Urinary bladder (tissue), 4 donors: ENCODE measurements around the gene MAP1LC3A. TPM values are rescaled to one million over a fixed set of nuclear protein-coding genes. Genes with fewer than 3 reads are reported as not detected.

Source experiments
- DNase-seq: peaks from one replicate; pipeline ENCODE4 v3.0.0-alpha.2; 2015; ENCODE audit errors: extremely low spot score
- H3K27ac ChIP-seq: one replicate; pipeline ENCODE4 v1.5.1; 2013; ENCODE audit warnings: low read depth, mild to moderate bottlenecking, moderate library complexity
- H3K36me3 ChIP-seq: one replicate; pipeline ENCODE4 v1.6.1; 2013; ENCODE audit warnings: mild to moderate bottlenecking, moderate library complexity; ENCODE audit not compliant: insufficient read depth
- H3K4me1 ChIP-seq: one replicate; pipeline ENCODE4 v1.6.1; 2013; ENCODE audit warnings: mild to moderate bottlenecking, moderate library complexity; ENCODE audit not compliant: insufficient read depth
- H3K4me3 ChIP-seq: one replicate; pipeline ENCODE4 v1.5.1; 2013; ENCODE audit warnings: low read depth, low read length
- WGBS: extraction: QIAGEN DNeasy Blood & Tissue Kit; methylation state at CpG from one replicate; pipeline ENCODE4 v1.1.7; 2013; 5-methylcytosine and 5-hydroxymethylcytosine counted together
- polyA plus RNA-seq: library from polyadenylated mRNA; stranded (reverse); fragments of 200-250 nt; gene quantifications from one replicate; pipeline ENCODE4 v1.2.3, GENCODE V29; 2013
- total RNA-seq: library from RNA; depleted of rRNA; stranded (reverse); fragments of >200 nt; gene quantifications from one replicate; pipeline ENCODE4 v1.2.3, GENCODE V29; 2014
- donor health status: healthy with polysubstance abuse.
- donor health status: healthy.

The MAP1LC3A gene
- total and polyA plus RNA-seq, 2 donors: 11.4 to 88.4 TPM

DNA sequence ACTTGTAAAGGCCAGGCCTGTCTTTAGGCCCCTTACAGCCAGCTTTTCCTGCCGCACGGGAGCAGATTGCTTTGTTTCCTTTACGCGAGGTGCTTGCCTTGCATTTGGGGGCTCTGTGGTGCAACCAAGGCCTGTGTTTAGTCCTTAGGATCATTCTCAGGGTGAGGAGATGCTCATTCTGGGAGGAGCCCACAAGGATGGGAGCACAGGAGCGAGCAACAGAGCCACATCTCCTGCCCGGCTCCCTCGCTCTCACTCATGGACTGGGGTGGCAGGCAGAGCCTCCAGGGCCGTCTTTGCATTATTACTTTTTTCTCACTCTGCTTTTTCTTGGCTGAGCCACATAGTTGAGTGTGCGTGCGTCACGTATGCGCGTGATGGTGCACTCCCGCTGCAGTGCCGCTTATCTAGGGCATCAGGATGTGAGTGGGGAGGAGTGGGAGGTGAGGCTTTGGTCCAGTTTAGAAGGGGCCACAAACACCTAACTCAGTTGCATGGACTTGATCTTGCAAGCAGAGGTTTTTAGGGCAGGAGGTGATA, 23.1 kb upstream of the MAP1LC3A start:
- Histone ChIP-seq H3K27ac (no peak overlapping the region), H3K36me3 (no peaks in the 10 kb centered on the region), H3K4me3 (no peak overlapping the region), H3K4me1 (no peaks in the 10 kb centered on the region)
- 92% methylated on average over 15 of the region's 15 CpGs for WGBS
- no peak for DNase-seq

DNA sequence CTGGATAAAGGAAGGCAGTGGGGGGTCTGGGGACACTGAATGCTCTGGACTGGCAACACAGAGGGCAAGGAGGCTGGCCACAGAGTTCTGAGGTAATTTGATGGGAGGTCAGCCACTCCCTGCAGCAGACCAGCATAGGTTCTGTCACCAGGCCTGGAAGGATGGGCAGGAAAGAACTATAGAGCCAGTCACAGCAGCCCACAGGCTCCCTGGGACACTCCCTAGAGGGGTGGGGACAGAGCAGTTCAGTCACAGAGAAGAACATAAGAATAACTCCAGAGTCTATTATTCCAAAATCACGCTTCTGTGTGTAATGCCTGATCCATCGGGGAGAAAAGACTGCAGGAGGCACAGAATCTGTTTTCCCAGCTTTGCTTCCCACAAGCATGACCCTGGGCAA, 22.7 kb upstream of the MAP1LC3A start:
- no peak overlapping the region for H3K27ac ChIP-seq
- no peaks in the 10 kb centered on the region for H3K4me1 ChIP-seq
- 97% methylated on average over 2 of the region's 2 CpGs for WGBS
- H3K36me3 ChIP-seq: no peaks in the 10 kb centered on the region
- H3K4me3 ChIP-seq: no peak overlapping the region
- DNase-seq: no peak

DNA sequence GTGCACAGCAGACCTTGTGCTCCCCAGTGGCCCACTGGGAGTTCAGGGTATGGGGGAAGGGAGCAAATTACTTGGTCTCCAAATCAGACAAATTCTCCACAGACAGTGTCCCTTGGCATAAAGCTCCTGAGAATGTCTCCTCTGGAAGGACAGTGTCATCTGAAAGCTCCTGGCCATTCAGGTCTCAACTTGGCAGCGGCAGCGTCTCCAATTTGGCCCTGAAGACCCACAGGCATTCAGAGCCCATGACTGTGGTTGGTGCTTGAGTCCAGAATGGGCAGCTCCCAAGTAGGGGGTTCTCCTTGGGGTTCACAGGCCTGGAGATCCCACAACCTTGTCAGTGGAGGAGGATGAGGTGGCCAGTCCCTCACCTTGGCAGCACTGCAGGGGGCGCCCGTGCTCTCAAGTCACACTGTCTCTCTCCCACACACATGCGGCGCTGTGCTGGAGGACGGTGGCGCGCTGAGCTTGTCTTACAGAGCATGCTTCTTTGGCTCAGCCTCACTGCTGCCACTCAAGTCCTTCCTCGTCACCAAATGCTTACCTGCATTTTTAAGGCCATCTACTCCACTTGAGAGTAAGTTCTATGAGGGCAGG, 21.6 kb upstream of the MAP1LC3A start:
- Histone ChIP-seq H3K4me1 (no peaks in the 10 kb centered on the region), H3K27ac (no peak overlapping the region), H3K36me3 (peaks cover 2% of the 10 kb centered on the region), H3K4me3 (no peak overlapping the region)
- no peak for DNase-seq
- WGBS: 75% methylated on average over 10 of the region's 10 CpGs

DNA sequence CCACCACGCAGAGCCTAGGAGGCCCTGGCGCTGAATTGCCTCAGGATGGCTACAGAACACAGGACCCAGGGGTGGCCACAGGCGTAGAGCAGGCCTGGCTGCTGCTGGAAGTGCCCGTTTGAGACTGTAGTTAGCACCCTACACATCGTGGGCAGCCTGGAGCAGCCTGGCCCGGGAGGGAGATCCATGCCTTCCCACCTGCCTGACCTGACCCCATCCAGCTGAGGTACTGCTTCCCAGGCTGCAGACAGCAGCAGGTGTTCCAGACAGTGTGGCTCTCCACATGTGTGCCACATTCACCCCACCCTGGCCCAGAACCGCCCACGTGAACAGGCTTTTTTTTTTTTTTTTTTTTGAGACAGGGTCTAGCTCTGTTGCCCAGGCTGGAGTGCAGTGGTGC, 20.9 kb upstream of the MAP1LC3A start:
- peaks cover 2% of the 10 kb centered on the region for H3K36me3 ChIP-seq
- no peak overlapping the region for H3K4me3 ChIP-seq
- H3K4me1 ChIP-seq: no peaks in the 10 kb centered on the region
- WGBS: 86% methylated on average over 8 of the region's 8 CpGs
- H3K27ac ChIP-seq: no peak overlapping the region
- DNase-seq: no peak

DNA sequence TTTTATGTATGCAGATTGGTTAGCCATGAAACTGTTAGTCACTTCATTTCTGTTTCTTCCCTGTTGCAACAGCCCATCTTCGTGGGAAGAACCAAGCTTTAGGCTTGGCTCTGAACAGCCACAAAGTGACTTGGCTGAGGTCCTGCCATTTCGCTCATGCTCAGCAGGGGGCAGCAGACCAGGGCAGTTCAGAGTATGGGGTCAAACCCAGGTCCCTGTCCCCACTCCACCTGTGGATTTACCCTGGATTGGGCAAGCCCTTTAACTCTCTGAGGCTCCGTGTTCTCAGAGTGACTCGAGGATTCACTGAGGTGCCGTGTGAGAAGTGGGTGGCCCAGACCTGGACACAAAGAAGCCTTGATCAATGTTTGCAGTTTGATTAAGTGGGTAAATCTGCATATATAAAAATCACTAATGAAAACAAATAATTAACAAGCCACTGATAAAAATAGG, 19.8 kb upstream of the MAP1LC3A start:
- Histone ChIP-seq H3K36me3 (peaks cover 2% of the 10 kb centered on the region), H3K4me3 (no peak overlapping the region), H3K4me1 (no peaks in the 10 kb centered on the region), H3K27ac (no peak overlapping the region)
- DNase-seq: no peak
- 54% methylated on average over 5 of the region's 5 CpGs for WGBS

DNA sequence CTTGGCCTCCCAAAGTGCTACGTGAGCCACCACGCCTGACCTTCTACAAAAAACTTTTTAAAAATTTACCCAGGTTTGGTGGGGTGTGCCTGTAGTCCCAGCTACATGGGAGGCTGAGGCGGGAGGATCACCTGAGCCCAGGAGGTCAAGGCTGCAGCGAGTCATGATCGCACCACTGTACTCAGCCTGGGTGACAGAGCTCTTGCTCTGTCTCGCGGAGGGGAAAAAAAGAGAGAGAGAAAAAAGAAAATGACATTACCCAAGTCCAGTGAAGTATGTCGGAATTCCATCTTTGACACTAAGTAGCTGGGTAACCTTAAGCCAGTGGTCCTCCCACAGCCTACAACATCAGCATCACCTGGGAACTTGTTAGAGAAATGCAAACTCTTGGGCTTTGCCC, 18.8 kb upstream of the MAP1LC3A start:
- Histone ChIP-seq H3K4me1 (no peaks in the 10 kb centered on the region), H3K4me3 (no peak overlapping the region), H3K36me3 (peaks cover 2% of the 10 kb centered on the region), H3K27ac (no peak overlapping the region)
- WGBS: 96% methylated on average over 8 of the region's 8 CpGs
- no peak for DNase-seq

DNA sequence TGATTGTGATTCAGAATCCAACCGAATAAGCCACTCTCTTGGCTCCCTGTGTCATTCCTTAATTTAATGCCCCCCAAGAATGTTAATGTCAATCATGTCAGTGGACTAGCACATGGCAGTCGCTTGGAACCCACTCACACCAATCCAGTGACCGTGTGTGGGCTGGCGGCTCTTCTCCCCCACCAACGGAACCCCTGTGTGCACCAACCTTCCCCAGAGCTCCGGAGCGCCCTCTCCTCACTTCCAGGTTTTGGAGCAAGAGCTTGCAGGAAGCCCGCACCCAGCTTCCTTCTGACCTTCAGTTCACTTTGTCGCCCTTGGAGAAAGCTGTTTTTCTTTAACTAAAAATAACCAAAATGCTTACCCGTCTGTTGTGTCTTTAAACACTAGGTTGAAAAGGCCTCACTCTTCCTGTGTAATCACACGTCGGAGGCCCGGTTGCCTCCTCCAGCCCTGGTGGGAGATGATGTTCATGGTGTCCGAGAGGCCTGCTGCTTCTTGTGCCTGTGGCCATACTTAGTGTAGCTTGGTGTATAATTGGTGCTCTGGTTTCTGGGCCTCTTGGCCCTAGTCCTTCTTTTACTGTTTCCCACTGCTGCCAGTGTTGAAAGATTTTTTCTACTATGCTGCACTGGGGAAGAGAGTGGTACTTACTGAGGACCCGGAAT, 17.8 kb upstream of the MAP1LC3A start:
- DNase-seq: no peak
- Histone ChIP-seq H3K4me3 (no peak overlapping the region), H3K36me3 (peaks cover 2% of the 10 kb centered on the region), H3K27ac (no peak overlapping the region), H3K4me1 (no peaks in the 10 kb centered on the region)
- 85% methylated on average over 15 of the region's 15 CpGs for WGBS

DNA sequence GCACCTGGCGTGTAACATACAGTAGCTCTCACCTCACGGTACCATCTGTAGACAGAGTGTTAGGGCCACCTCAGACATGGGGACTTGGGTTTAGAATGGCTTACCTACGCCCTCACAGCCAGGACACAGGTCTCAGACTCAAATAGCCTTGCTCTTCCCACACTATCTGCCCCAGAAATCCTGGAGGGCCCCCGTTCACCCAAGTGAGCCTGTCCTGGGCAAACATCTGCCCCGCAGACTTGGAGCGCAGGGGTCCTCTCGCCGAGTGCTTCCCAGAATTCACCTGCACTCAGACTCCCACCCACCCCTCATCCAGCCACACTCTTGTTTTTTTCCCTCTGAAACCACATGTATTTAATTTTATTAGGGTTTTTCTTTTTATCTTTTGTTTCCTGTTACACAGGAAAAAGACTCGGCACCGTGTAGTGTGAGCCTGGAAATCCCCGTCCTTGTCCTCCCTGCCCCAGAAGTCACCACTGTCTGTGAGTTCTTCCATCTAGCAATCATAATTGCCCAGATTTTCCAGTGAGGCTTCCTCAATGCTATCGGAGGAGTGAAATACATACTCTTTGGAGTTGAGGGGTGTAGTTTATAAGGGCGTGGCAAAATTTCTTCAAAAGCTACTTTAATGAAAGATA, 17.1 kb upstream of the MAP1LC3A start:
- Histone ChIP-seq H3K4me1 (no peaks in the 10 kb centered on the region), H3K36me3 (peaks cover 2% of the 10 kb centered on the region), H3K4me3 (no peak overlapping the region), H3K27ac (no peak overlapping the region)
- no peak for DNase-seq
- 79% methylated on average over 13 of the region's 13 CpGs for WGBS

DNA sequence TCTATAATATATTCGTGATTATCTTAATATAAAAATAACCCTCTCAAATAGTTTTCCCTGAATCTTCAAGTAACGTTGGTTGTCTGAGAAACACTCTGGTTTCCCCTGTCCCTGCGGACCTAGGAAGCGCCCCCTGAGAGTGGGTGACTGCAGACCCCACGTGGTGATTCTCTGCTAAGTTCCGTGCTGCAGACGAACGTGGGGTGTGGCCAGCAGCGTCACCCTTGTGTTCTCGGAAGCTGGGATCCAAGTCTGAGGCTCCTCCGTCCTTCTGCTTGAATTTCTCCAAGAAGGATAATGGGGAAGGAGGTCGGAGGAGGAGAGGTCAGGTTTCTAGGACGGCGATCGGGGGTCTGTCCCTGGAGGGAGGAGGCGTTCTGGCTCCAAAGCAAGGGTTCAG, 16.6 kb upstream of the MAP1LC3A start:
- no peak for DNase-seq
- Histone ChIP-seq H3K36me3 (peaks cover 2% of the 10 kb centered on the region), H3K4me3 (no peak overlapping the region), H3K4me1 (no peaks in the 10 kb centered on the region), H3K27ac (no peak overlapping the region)
- 78% methylated on average over 16 of the region's 16 CpGs for WGBS

DNA sequence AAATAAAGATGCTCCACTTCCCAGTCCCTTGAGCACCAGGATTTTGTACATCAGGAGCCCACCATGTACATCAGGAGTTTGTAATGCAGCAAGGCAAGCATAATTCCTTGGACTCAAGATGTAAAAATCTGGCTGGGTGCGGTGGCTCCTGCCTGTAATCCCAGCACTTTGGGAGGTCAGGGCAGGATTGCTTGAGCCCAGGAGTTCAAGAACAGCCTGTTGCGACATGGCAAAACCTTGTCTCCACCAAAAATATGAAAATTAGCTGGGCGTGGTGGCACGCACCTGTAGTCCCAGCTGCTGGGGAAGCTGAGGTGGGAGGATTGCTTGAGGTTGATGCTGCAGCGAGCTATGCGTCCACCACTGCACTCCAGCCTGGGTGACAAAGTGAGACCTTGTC, 16.1 kb upstream of the MAP1LC3A start:
- WGBS: 96% methylated on average over 6 of the region's 6 CpGs
- H3K36me3 ChIP-seq: peaks cover 2% of the 10 kb centered on the region
- DNase-seq: no peak
- no peak overlapping the region for H3K4me3 ChIP-seq
- no peak overlapping the region for H3K27ac ChIP-seq
- H3K4me1 ChIP-seq: no peaks in the 10 kb centered on the region

DNA sequence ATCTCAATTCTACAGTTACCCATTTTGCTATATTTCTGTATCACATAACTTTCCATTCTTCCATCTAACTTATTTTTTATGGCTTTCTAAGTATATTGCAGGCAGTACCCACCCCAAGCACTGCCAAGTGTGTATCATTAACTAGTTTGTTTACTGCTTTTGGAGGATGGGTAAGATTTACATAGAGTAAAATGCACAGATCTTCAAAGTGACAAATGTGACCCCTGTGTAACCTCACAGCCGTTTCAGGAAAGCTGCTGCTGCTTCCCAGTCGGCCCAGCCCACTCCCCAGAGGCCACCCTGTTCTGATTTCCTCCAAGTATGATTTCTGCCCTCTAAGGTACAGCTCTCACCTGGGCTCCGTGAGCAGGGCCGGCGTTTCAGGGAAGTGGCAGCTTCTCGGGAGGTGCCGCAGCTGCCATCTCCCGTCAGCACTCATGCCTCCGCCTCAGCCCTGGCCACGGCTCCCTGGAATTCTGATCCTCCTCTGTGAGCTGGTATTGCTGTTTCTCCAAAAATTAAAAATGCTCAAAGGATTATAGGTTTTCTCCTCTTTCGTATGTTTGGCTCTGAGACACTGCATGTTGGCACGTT, 15.0 kb upstream of the MAP1LC3A start:
- H3K36me3 ChIP-seq: peaks cover 2% of the 10 kb centered on the region
- H3K4me3 ChIP-seq: no peak overlapping the region
- no peak overlapping the region for H3K27ac ChIP-seq
- 71% methylated on average over 12 of the region's 12 CpGs for WGBS
- no peak for DNase-seq
- no peaks in the 10 kb centered on the region for H3K4me1 ChIP-seq

DNA sequence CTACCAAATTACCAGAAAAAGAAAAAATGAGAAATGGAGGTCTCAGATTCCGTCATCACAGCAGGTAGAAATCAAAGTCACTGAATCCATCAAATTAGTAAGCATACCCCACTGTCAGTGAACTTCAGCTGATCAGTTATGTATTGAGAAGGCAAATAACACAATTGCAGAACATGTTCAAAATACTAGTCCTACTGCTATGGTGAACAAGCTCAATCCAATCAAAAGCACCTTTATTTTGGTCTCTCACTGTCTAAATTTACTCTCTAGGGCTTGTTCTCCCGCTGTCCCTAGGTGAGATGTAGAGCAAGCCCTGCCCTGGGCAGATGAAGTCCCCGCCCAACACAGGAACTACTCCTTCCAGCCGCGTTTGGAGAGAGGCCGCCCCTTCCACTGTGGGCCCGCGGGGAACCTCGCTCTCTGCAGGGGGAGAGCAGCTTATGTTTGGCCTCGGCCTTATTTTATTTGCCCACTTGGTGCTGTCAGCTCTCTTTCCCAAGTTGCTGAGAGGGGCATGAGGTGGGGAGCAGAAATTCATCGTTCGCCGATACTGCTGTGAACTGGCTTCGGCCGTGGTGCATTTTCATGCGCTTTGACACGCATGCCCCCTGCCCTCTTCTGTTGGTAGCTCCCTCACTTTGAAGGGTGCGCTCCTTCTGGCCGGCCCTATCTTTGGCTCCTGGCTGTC, 14.3 kb upstream of the MAP1LC3A start:
- Histone ChIP-seq H3K4me1 (no peaks in the 10 kb centered on the region), H3K27ac (no peak overlapping the region), H3K4me3 (no peak overlapping the region), H3K36me3 (peaks cover 2% of the 10 kb centered on the region)
- no peak for DNase-seq
- 18% methylated on average over 19 of the region's 19 CpGs for WGBS

DNA sequence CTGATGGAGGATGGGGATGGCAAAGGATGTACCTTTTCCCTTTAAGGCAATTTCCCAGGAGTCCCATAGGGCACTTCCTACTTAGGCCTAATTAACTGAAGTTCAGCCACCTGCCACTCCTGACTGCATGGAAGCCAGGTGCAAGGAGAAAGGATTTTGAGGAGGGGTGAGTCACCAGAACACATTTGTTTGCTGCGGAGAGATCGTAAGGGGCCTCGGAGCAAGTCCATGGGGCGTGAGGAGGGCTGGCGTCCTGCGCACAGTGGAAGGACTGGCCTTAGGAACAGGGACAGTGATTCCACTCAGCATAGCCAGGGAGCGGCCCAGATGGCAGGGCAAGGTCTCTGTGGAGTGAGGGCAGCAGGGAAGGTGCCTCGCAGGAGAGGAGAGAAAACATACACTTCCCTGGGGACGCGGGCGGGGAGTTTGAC, 11.8 kb upstream of the MAP1LC3A start:
- 91% methylated on average over 11 of the region's 11 CpGs for WGBS

More for the DNA sequence above, 11.8 kb upstream of the MAP1LC3A start:
- Histone ChIP-seq H3K4me3 (no peak overlapping the region), H3K27ac (no peak overlapping the region), H3K36me3 (no peaks in the 10 kb centered on the region), H3K4me1 (no peaks in the 10 kb centered on the region)
- DNase-seq: no peak
